Subcutaneous abdominal adipose tissue (tissue), 5 donors: ENCODE data around the gene MINDY4.

Experiments used
- H3K27ac ChIP-seq: one replicate; pipeline ENCODE4 v1.7.0; 2013; ENCODE audit warnings: low read depth, mild to moderate bottlenecking, inconsistent platforms, low read length, moderate library complexity
- H3K27me3 ChIP-seq, 5 donors: one replicate each; pipeline ENCODE4 v1.7.0; 2013; ENCODE audit warnings: low read length in 5 of 5, inconsistent platforms in 1 of 5; ENCODE audit not compliant: control insufficient read depth in 5 of 5, insufficient read depth in 4 of 5
- H3K36me3 ChIP-seq, 5 donors: one replicate each; pipeline ENCODE4 v1.7.0; 2013; ENCODE audit warnings: low read length in 5 of 5; ENCODE audit not compliant: control insufficient read depth in 5 of 5, insufficient read depth in 5 of 5
- H3K4me1 ChIP-seq, 5 donors: one replicate each; pipeline ENCODE4 v1.7.0; 2013; ENCODE audit warnings: low read length in 5 of 5, mild to moderate bottlenecking in 3 of 5, moderate library complexity in 1 of 5; ENCODE audit not compliant: control insufficient read depth in 5 of 5, insufficient read depth in 5 of 5
- H3K4me3 ChIP-seq, 5 donors: one replicate each; pipeline ENCODE4 v1.7.0; 2013; ENCODE audit warnings: low read length in 5 of 5, low read depth in 1 of 5
- H3K9ac ChIP-seq, 5 donors: one replicate each; pipeline ENCODE4 v1.7.0; 2013; ENCODE audit warnings: low read length in 5 of 5, mild to moderate bottlenecking in 4 of 5, moderate library complexity in 3 of 5
- H3K9me3 ChIP-seq, 5 donors: one replicate each; pipeline ENCODE4 v1.7.0; 2013; ENCODE audit warnings: low read length in 5 of 5; ENCODE audit not compliant: control insufficient read depth in 5 of 5
- donor health status: healthy.
- donor health status: healthy.
- donor health status: healthy.
- donor health status: healthy.
- donor health status: healthy.

Gene MINDY4

DNA sequence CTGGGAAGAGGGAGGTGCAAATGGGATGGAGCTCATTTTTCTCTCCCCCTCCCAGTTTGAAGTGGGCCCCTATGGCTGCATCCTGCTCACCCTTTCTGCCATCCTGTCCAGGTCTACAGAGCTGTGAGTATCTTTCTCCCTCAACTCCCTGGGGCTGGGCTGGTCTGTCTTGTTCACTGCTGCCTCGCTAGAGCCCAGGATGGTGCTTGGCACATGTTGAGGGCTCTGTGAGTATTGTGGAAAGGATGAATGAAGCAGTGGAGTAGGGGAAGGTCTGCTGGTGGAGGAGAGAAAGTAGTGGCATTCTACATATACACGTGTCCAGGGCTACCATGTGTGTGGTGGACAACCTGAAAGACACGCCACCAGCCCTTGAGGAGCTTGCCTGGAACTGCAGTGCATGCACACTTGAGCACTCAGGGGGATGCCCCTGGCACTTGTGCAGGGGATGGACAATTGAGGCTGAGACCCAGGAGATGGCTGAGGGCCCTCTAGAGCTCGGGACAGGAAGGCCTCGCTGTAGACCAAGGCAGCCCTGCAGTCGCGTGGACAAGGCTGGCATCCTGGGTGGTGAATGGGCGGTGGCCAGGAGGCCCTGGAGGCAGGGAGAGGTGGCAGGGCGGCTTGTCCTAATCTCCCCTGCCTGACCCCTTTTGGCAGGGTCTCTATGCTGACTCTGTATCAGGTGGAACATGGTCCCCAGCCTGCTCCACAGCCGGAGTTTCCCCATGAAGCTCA, 88.2 kb downstream of the MINDY4 start:
- H3K9me3 ChIP-seq: no peaks in the 10 kb centered on the region
- no peak overlapping the region for H3K27ac ChIP-seq
- peaks cover 0 to 16% (median 14%) of the 10 kb centered on the region in 5 donors for H3K4me1 ChIP-seq
- no peak overlapping the region for H3K9ac ChIP-seq
- H3K36me3 ChIP-seq: peaks cover 0 to 29% (median 8%) of the 10 kb centered on the region in 5 donors
- no peaks in the 10 kb centered on the region for H3K27me3 ChIP-seq
- H3K4me3 ChIP-seq: no peak overlapping the region

DNA sequence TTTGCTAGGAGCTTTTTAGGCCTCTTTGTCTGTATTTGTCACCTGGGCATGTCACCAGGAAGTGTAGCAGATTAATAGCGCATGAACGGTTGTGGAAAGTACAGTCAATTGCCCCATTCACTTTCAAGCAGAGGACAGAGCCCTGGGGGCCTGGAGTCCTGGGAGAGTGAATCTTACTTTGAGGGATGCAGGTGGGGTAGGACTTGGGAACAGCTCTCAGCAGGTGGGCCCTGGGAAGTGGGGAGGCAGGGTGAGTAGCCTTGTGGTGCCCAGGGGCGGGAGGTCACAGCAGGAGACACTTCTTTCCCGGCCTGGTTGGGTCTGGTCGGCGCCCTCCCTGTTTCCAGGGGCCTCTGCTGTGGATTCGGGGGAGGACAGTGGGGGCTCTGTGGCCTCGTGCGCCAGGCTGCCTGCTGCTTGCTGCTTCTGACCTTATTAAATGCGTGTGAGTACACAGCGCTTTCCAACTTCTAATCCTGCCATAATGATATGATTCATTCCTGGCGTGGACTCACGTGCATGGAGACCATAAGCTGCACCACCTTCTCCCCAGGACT, 88.8 kb downstream of the MINDY4 start:
- no peaks in the 10 kb centered on the region for H3K27me3 ChIP-seq
- no peaks in the 10 kb centered on the region for H3K9me3 ChIP-seq
- H3K4me3 ChIP-seq: no peak overlapping the region
- H3K27ac ChIP-seq: no peak overlapping the region
- H3K36me3 ChIP-seq: peaks cover 0 to 24% (median 8%) of the 10 kb centered on the region in 5 donors
- H3K9ac ChIP-seq: no peak overlapping the region
- peaks cover 0 to 22% (median 16%) of the 10 kb centered on the region in 5 donors for H3K4me1 ChIP-seq

DNA sequence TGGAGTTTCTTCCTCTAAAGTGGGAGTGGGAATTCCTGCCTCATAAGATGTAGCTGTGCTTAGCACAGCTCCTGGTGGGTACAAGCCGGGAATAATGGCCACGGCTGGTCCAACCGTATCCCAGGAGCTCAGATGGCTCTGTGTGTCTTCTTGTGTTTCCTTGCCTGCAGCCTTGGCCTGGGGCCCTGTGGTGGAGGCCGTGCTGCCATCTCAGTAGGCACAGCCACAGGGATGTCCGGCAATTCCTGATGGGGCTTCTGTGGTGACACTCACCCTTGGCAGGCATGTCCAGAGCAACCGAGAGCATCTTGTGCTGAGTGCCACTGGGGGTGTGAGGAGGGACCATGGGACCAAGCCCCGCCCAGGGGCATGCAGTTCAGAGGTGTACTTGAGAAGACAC, 90.4 kb downstream of the MINDY4 start:
- peaks cover 0 to 37% (median 22%) of the 10 kb centered on the region in 5 donors for H3K4me1 ChIP-seq
- H3K4me3 ChIP-seq: no peak overlapping the region
- H3K27me3 ChIP-seq: no peaks in the 10 kb centered on the region
- peaks cover 0 to 23% (median 3%) of the 10 kb centered on the region in 5 donors for H3K36me3 ChIP-seq
- H3K27ac ChIP-seq: no peak overlapping the region
- no peak overlapping the region for H3K9ac ChIP-seq
- no peaks in the 10 kb centered on the region for H3K9me3 ChIP-seq

DNA sequence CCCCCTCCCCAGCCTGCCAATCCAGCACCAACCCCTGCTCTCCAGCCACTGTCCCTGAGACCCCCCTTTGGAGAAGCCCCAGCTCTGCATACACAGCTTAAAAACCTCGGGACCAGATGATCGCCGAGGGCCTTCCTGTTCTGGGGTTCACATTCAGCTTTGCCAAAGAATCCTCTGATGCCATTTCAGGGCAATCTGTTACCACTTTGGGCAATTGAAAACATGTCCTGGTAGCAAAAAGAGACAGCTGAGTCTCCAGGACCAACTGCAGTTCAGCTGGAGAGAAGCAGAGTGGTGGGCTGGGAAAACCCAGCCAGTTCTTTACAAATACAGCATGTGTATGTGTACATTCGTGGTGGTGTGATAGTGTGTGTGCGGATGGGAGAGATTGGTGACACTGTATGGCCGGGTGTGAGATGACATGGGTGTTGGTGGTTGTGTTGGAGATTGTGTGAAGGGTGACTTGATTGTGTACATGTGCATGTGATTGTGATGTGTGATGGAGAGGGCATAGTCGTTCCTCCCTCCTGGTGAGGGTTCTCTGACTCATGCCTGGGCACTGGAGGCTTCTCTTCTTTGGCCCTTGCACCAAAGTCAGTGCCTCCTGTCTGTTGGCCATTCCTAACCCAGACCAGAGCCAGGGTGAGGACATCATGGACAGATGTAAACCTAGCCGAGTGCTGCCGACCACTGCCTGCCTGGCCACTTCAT, 91.9 kb downstream of the MINDY4 start:
- Histone ChIP-seq H3K4me3 (no peak overlapping the region), H3K4me1 (peaks cover 0 to 53% (median 29%) of the 10 kb centered on the region in 5 donors), H3K27me3 (no peaks in the 10 kb centered on the region), H3K36me3 (peaks cover 0 to 18% (median 2%) of the 10 kb centered on the region in 5 donors), H3K27ac (no peak overlapping the region), H3K9me3 (no peaks in the 10 kb centered on the region), H3K9ac (no peak overlapping the region)

DNA sequence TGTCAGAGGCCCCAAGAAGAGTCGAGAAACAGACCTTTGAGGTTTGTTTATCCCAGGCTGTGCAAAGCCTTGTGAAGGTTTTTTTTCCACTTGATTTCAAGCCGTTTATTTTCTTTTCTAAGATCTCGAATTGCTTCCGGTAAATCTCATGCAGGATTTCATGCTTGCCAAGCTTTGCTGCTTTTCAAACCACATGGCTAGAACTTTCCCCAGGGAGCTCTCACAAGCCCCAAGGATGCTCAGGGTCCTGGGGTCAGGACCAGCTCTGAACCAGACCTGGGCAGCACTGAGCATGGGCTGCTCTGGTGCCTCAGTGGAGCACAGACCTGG, 92.5 kb downstream of the MINDY4 start:
- H3K4me3 ChIP-seq: no peak overlapping the region
- peaks cover 0 to 58% (median 29%) of the 10 kb centered on the region in 5 donors for H3K4me1 ChIP-seq
- no peaks in the 10 kb centered on the region for H3K27me3 ChIP-seq
- H3K36me3 ChIP-seq: peaks cover 0 to 18% (median 2%) of the 10 kb centered on the region in 5 donors
- no peak overlapping the region for H3K9ac ChIP-seq
- no peak overlapping the region for H3K27ac ChIP-seq
- no peaks in the 10 kb centered on the region for H3K9me3 ChIP-seq

DNA sequence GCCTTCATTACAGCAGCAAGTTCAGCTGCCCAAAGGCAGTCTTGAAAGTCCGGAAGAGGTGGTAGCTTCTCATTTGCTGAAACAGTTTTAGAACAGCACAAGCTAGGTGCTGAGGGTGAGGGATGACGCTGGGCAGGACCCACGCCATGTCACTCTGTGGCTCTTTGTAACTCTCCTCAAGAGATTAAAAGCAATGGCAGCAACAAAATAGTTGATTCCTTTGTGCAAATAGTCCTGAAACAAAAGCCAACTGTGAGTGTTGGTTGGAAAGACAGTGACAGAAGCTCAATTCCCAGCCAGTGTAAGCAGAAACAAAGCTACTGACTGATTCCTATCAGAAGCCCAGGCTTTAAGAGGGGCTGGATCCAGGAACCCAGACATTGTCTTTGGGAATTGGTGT, 92.9 kb downstream of the MINDY4 start:
- Histone ChIP-seq H3K27me3 (no peaks in the 10 kb centered on the region), H3K9me3 (no peaks in the 10 kb centered on the region), H3K4me3 (no peak overlapping the region), H3K4me1 (peaks cover 0 to 62% (median 29%) of the 10 kb centered on the region in 5 donors), H3K27ac (no peak overlapping the region), H3K9ac (no peak overlapping the region), H3K36me3 (peaks cover 0 to 18% (median 2%) of the 10 kb centered on the region in 5 donors)

DNA sequence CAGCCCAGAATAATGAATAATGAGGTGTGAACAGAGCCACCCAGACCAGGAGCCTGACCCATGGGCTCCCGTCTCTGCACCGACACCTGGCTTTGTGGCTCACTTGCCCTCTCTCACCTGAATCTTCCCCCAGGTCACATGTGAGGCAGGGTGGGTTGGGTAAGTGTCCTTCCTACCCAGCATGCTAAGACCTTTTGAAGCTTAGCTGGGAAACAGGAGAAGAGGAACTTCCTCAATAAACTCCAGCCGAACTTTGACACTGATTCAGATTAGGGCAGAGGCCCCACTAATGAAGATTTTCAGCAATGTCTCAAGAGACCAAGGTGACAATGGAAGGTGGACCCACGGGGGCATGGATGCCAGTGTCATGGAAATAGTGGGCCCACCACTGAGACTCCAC, 93.9 kb downstream of the MINDY4 start:
- H3K27ac ChIP-seq: no peak overlapping the region
- no peaks in the 10 kb centered on the region for H3K27me3 ChIP-seq
- no peak overlapping the region for H3K4me3 ChIP-seq
- H3K9ac ChIP-seq: no peak overlapping the region
- peaks cover 0 to 11% (median 0%) of the 10 kb centered on the region in 5 donors for H3K36me3 ChIP-seq
- peaks cover 4 to 71% (median 35%) of the 10 kb centered on the region in 5 donors for H3K4me1 ChIP-seq
- no peaks in the 10 kb centered on the region for H3K9me3 ChIP-seq

DNA sequence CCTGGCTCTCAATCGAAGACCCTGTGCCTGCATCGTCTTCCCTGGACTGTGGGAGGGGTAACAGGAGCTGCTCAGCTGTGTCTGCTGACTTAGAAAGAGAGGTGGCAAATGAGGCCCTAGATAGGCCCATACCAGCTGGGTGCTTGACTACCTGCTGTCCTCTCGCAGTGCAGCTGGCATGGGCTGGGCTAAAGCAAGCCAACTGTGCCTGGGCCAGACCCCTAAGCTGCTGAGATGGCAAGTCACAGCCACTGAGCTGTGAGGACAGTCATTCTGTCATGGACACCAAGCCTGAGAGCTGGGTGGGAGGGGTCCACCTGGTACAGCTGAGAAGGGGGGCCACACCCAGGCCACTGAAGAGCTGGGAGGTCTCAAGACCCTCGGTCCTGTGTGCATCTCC, 94.6 kb downstream of the MINDY4 start:
- no peaks in the 10 kb centered on the region for H3K27me3 ChIP-seq
- H3K4me1 ChIP-seq: peaks cover 4 to 79% (median 38%) of the 10 kb centered on the region in 5 donors
- no peaks in the 10 kb centered on the region for H3K9me3 ChIP-seq
- peaks cover 0 to 7% (median 0%) of the 10 kb centered on the region in 5 donors for H3K36me3 ChIP-seq
- no peak overlapping the region for H3K9ac ChIP-seq
- no peak overlapping the region for H3K4me3 ChIP-seq
- no peak overlapping the region for H3K27ac ChIP-seq

DNA sequence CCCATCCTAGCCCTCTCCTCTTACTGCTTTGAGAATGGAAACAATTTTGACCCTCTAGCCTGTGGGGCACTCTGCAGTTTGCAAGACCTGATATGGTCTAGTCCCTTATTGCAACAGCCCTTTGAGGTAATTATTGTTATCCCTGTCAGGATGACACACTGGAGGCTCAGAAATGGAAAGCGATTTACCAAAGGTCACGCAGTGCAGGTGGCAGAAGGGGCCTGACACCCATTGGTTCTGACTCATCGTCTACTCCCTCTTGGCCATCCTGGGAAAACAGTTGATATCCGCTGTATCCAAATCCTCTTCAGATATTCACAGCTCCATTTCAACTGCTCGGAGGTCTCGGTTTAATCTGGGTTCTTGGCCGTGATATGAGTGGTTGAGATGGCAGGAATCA, 95.7 kb downstream of the MINDY4 start:
- H3K27ac ChIP-seq: no peak overlapping the region
- no peak overlapping the region for H3K9ac ChIP-seq
- no peaks in the 10 kb centered on the region for H3K27me3 ChIP-seq
- H3K4me1 ChIP-seq: peaks cover 4 to 89% (median 38%) of the 10 kb centered on the region in 5 donors
- H3K36me3 ChIP-seq: peaks cover 0 to 6% (median 0%) of the 10 kb centered on the region in 5 donors
- no peaks in the 10 kb centered on the region for H3K9me3 ChIP-seq
- no peak overlapping the region for H3K4me3 ChIP-seq

DNA sequence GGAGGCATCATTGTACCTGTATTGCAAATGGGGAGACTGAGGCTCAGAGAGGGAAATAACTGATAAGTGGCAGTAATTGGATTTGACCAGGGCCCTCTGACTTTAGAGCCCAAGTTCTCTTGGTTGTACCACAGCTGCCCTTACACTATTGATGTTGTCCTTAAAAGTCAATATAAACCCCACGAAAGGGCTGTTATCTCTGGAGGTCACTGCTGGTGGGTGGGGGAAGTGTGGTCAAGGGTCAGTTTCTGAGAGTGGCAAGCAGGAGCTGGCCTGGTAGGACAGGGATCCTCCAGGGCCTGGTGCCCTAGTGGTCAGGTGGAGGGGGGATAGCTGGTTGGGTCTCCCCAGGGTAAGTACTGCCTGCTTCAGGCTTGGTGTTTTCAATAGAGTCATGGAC, 96.3 kb downstream of the MINDY4 start:
- no peaks in the 10 kb centered on the region for H3K9me3 ChIP-seq
- H3K4me3 ChIP-seq: no peak overlapping the region
- no peak overlapping the region for H3K9ac ChIP-seq
- no peak overlapping the region for H3K27ac ChIP-seq
- H3K4me1 ChIP-seq: peaks cover 4 to 95% (median 38%) of the 10 kb centered on the region in 5 donors
- peaks cover 0 to 7% (median under 1%) of the 10 kb centered on the region in 5 donors for H3K36me3 ChIP-seq
- no peaks in the 10 kb centered on the region for H3K27me3 ChIP-seq
